ENCODE results near the gene BHLHE40.
"Not testable (repeated sequence)": the region's sequence is repeated elsewhere in the genome, so short reads cannot be mapped to it uniquely, and the experiment has no call there.

Gene BHLHE40

GRCh38 chr3:4979428-4980228 lies at the start of gene BHLHE40:
TSS of gene BHLHE40 (plus strand) at chr3:4979437. CDS start at chr3:4979719, 282 bp downstream.
- DNase-seq = no peak

- no peak for DNase-seq
Measured at GRCh38 chr3:4930501-4930900, 48.7 kb upstream of the BHLHE40 start.

- no peak for DNase-seq
Measured at GRCh38 chr3:4934050-4934449, 45.2 kb upstream of the BHLHE40 start.

- DNase-seq = no peak
Measured at GRCh38 chr3:4935347-4935746, 43.9 kb upstream of the BHLHE40 start.

- no peak for DNase-seq
Measured at GRCh38 chr3:4936982-4937614, 42.1 kb upstream of the BHLHE40 start.

GRCh38 chr3:4938281-4938982 lies 40.8 kb upstream of the BHLHE40 start:
- DNase-seq = no peak

GRCh38 chr3:4939276-4939675 lies 40.0 kb upstream of the BHLHE40 start:
- DNase-seq = no peak

GRCh38 chr3:4940985-4941384 lies 38.3 kb upstream of the BHLHE40 start:
- DNase-seq = no peak

- DNase-seq = no peak
Measured at GRCh38 chr3:4943549-4943948, 35.7 kb upstream of the BHLHE40 start.

GRCh38 chr3:4945324-4945723 lies 33.9 kb upstream of the BHLHE40 start:
- no peak for DNase-seq

- no peak for DNase-seq
Measured at GRCh38 chr3:4947028-4947427, 32.2 kb upstream of the BHLHE40 start.

- no peak for DNase-seq
Measured at GRCh38 chr3:4948395-4948794, 30.8 kb upstream of the BHLHE40 start.

GRCh38 chr3:4949004-4949403 lies 30.2 kb upstream of the BHLHE40 start:
- no peak for DNase-seq

GRCh38 chr3:4949659-4950058 lies 29.6 kb upstream of the BHLHE40 start:
- no peak for DNase-seq

GRCh38 chr3:4950351-4950784 lies 28.9 kb upstream of the BHLHE40 start:
- no peak for DNase-seq

GRCh38 chr3:4950948-4951347 lies 28.3 kb upstream of the BHLHE40 start:
- DNase-seq = no peak

- DNase-seq = no peak
Measured at GRCh38 chr3:4953119-4953518, 26.1 kb upstream of the BHLHE40 start.

- no peak for DNase-seq
Measured at GRCh38 chr3:4954256-4955000, 24.8 kb upstream of the BHLHE40 start.

GRCh38 chr3:4956099-4956498 lies 23.1 kb upstream of the BHLHE40 start:
- no peak for DNase-seq

- no peak for DNase-seq
Measured at GRCh38 chr3:4956738-4957137, 22.5 kb upstream of the BHLHE40 start.

GRCh38 chr3:4957978-4958377 lies 21.3 kb upstream of the BHLHE40 start:
- no peak for DNase-seq

GRCh38 chr3:4959180-4959579 lies 20.1 kb upstream of the BHLHE40 start:
- DNase-seq = no peak

GRCh38 chr3:4961865-4962264 lies 17.4 kb upstream of the BHLHE40 start:
- DNase-seq = not testable (repeated sequence)
